GM19099 (cell line): ENCODE data around the gene CBX7.
A peak's percentile ranks its signal among the peaks of the same experiment; 100 is the strongest.

Experiments used
- POLR2A ChIP-seq: IDR thresholded peaks from 3 replicates; pipeline ENCODE4 v1.6.1; 2011; ENCODE audit warnings: low read depth; ENCODE audit not compliant: insufficient read length; ENCODE audit errors: extremely low read depth

CBX7 gene

GRCh38 chr22:39097098-39098020 lies 55.1 kb downstream of the CBX7 start, which contains the start of gene APOBEC3H:
Gene APOBEC3H (plus strand): TSS chr22:39097244. CDS start chr22:39100279, 3,035 bp downstream.
- peak; percentile 6 for TF ChIP-seq POLR2A

GRCh38 chr22:39095971-39096370 lies 56.5 kb downstream of the CBX7 start:
- no peak for TF ChIP-seq POLR2A

GRCh38 chr22:39094717-39095389 lies 57.6 kb downstream of the CBX7 start:
- TF ChIP-seq POLR2A, result no peak

GRCh38 chr22:39092111-39092862 lies 60.2 kb downstream of the CBX7 start:
- TF ChIP-seq POLR2A, result no peak

- no peak for TF ChIP-seq POLR2A
Observed at GRCh38 chr22:39091126-39092081, 61.1 kb downstream of the CBX7 start.

GRCh38 chr22:39090426-39091064 lies 61.9 kb downstream of the CBX7 start:
- no peak for TF ChIP-seq POLR2A

DNA sequence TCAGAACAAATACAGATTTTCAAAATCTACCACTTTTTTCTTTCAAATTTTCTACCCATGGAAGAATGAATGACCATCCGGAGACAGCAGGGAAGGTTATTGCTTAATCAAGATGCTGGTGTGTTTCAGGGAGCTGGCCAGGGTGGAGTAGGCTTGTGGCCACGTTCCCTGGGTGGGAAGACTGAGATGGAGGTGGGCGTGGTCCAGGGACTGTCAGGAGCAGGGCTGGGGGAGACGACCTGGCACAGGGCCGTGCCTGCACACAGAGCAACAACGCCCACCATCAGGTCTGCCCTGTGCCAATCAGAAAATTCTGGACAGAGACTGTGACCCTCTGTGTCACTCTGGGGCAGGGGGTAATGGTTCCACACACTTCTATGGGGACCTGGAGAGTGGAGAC lies 62.6 kb downstream of the CBX7 start:
- TF ChIP-seq POLR2A, result no peak

DNA sequence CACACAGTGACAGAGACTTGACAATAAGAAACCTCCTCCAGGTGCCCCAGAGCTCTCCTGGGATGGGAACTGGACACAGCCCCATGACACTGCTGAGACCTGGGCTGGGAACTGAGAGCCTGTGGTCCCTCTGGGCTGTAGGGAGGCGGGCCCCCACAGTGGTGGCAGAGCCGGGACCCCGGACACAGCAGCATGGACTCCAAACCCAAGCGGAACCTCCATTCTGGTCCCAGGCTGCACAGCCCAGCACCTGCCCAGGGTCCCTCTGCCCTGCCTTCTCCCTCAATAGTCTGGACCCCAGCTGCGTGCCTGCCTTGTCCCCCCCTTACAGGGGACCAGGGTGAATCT lies 63.8 kb downstream of the CBX7 start:
- TF ChIP-seq POLR2A, result no peak

DNA sequence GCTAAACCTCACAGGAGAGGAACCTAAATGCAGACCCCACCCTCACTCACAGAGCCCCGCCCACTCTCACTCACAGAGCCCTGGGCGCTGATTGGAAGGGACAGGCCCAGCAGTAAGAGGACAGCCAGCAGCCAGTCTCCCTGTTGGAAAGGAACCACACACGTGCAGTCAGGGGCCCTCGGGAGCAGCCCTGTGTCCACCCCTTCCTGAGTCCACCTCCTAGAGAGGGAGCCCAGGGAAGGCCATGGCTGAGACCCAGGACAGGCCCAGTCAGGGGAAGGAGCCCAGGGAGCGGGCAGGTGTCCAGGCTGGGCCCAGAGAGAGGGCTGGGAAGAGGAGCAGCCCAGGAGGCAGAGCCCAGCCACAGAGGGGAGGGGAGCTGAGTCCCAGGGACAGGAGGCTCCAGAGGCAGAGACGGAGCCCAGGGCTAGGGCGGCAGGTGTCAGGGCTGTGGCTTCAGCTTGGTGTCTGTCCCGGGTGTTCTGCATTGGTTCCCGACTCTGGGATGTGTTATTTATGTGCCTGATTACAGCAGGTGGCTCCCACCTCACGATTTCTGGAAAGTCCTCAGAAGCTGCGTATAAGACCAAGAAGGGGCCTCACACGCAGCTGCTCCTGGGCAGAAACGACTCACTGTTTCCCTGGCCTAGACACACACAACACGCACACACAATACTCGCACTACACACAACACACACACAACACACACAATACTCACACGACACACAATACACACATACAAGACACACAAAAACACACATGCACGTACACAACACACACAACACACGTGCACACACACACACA lies 64.4 kb downstream of the CBX7 start:
- no peak for TF ChIP-seq POLR2A

DNA sequence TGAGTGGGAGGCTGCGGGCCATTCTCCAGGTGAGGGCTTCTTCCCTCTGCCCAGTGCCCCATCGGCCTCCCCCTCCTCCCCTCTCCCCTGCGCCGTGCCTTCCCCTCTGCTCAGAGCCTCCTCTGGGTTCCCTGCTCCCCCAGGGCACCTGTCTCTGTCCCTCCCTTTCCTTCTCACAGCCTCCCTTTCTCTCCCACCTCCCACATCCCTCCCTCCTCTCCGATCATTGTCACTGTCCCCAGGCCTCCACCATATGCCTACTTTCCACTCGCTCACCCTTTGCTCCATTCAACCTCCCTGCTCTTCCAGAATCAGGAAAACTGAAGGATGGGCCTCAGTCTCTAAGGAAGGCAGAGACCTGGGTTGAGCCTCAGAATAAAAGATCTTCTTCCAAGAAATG lies 65.4 kb downstream of the CBX7 start:
- TF ChIP-seq POLR2A, result no peak

GRCh38 chr22:39084666-39085065 lies 67.8 kb downstream of the CBX7 start:
- no peak for TF ChIP-seq POLR2A

- TF ChIP-seq POLR2A, result peak; percentile 9
Observed at GRCh38 chr22:39083212-39084165, 69.0 kb downstream of the CBX7 start.
